Measurements from ENCODE around the gene SELENOI.
"Not testable (repeated sequence)": the region's sequence is repeated elsewhere in the genome, so short reads cannot be mapped to it uniquely, and the experiment has no call there.

SELENOI gene

GRCh38 chr2:26359886-26360473 is 14.0 kb downstream of the SELENOI start:
- DNase-seq: no peak

- DNase-seq: no peak
These were observed 17.4 kb downstream of the SELENOI start for GRCh38 chr2:26363323-26363722.

GRCh38 chr2:26363958-26364357 is 18.0 kb downstream of the SELENOI start:
- no peak for DNase-seq

GRCh38 chr2:26364669-26365068 is 18.7 kb downstream of the SELENOI start:
- DNase-seq: no peak

GRCh38 chr2:26366957-26367356 is 21.0 kb downstream of the SELENOI start:
- DNase-seq: no peak

- not testable (repeated sequence) for DNase-seq
These were observed 23.7 kb downstream of the SELENOI start for GRCh38 chr2:26369664-26370063.

- not testable (repeated sequence) for DNase-seq
These were observed 25.0 kb downstream of the SELENOI start for GRCh38 chr2:26370909-26371308.

- DNase-seq: no peak
These were observed 30.9 kb downstream of the SELENOI start for GRCh38 chr2:26376799-26377198.

GRCh38 chr2:26380281-26380680 is 34.3 kb downstream of the SELENOI start:
- DNase-seq: no peak

GRCh38 chr2:26382564-26382963 is 36.6 kb downstream of the SELENOI start:
- DNase-seq: no peak

GRCh38 chr2:26384183-26384582 is 38.2 kb downstream of the SELENOI start:
- no peak for DNase-seq

GRCh38 chr2:26384597-26384996 is 38.7 kb downstream of the SELENOI start:
- no peak for DNase-seq

- DNase-seq: no peak
These were observed 41.2 kb downstream of the SELENOI start for GRCh38 chr2:26387189-26387588.

- DNase-seq: no peak
These were observed 48.8 kb downstream of the SELENOI start for GRCh38 chr2:26394694-26395093.

- DNase-seq: no peak
These were observed 49.5 kb downstream of the SELENOI start for GRCh38 chr2:26395394-26395793.

GRCh38 chr2:26396734-26397298 is 50.9 kb downstream of the SELENOI start:
- DNase-seq: peak; percentile 20 to 45

GRCh38 chr2:26399771-26400376 is 53.9 kb downstream of the SELENOI start:
- no peak for DNase-seq

GRCh38 chr2:26400723-26401122 is 54.8 kb downstream of the SELENOI start:
- no peak for DNase-seq

GRCh38 chr2:26401739-26402541 is 56.0 kb downstream of the SELENOI start, which contains the start of gene DRC1:
TSS of gene DRC1 (plus strand) at chr2:26401920. CDS start at chr2:26401990, 70 bp downstream.
- DNase-seq: peak; percentile 37 to 45

- DNase-seq: no peak
These were observed 61.6 kb downstream of the SELENOI start for GRCh38 chr2:26407526-26407925.

- no peak for DNase-seq
These were observed 63.8 kb downstream of the SELENOI start for GRCh38 chr2:26409785-26410184.

- DNase-seq: no peak
These were observed 64.9 kb downstream of the SELENOI start for GRCh38 chr2:26410764-26411243.

- no peak for DNase-seq
These were observed 65.5 kb downstream of the SELENOI start for GRCh38 chr2:26411419-26411818.

All from activated CD4-positive, alpha-beta T cell treated with anti-CD3 and anti-CD28 coated beads, Interleukin-2, amount 50 U/mL, for 48 hours (primary cell).